Forelimb muscle (tissue), 1 donor: ENCODE measurements around the gene HEY2. TPM values are rescaled to one million over a fixed set of nuclear protein-coding genes. Genes with fewer than 3 reads are reported as not detected.
A peak's percentile ranks its signal among the peaks of the same experiment; 100 is the strongest.
"Not testable (repeated sequence)": the region's sequence is repeated elsewhere in the genome, so short reads cannot be mapped to it uniquely, and the experiment has no call there.

Experiments used
- DNase-seq: peaks from one replicate; pipeline ENCODE4 v3.0.0-alpha.2; 2013; ENCODE audit warnings: low read depth
- polyA plus RNA-seq: library from polyadenylated mRNA; unstranded; fragments of 120-200 nt; gene quantifications from one replicate; pipeline ENCODE4 v1.2.1, GENCODE V29; 2013; ENCODE audit not compliant: insufficient read length

HEY2 gene
- polyA plus RNA-seq, result 11.0 TPM

DNA sequence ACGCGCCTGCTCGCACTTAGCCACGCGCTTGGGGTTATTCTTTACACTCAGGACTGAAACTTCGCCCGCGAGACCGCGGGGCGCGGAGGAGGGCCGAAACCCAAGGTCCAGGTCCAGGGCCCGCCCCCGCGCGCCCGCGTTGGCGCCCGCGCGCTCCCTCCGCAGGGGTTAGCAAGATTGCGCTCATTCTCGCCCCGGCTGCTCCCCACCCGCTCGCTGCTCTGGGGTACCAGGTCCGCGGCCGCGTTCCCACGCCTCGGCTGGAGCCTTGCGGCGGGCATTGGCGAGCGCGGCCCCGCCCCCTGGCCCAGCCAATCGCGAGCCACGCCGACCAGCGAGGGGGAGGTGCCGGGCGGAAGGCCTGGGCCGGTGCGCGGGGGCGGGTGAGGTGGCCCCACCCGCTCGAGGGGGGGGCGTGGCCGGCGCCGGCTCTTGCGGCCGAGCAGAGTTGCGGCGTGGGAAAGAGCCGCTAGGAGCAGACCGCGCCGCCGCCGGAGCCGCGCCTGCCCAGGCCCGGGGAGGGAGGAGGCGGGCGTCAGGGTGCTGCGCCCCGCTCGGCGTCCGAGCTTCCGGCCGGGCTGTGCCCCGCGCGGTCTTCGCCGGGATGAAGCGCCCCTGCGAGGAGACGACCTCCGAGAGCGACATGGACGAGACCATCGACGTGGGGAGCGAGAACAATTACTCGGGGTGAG lies at the start of gene HEY2:
TSS of gene HEY2 (plus strand) at position 460 of the 692 bp plus-strand sequence. CDS start at position 605, 145 bp downstream.
- peak; percentile 51 for DNase-seq

DNA sequence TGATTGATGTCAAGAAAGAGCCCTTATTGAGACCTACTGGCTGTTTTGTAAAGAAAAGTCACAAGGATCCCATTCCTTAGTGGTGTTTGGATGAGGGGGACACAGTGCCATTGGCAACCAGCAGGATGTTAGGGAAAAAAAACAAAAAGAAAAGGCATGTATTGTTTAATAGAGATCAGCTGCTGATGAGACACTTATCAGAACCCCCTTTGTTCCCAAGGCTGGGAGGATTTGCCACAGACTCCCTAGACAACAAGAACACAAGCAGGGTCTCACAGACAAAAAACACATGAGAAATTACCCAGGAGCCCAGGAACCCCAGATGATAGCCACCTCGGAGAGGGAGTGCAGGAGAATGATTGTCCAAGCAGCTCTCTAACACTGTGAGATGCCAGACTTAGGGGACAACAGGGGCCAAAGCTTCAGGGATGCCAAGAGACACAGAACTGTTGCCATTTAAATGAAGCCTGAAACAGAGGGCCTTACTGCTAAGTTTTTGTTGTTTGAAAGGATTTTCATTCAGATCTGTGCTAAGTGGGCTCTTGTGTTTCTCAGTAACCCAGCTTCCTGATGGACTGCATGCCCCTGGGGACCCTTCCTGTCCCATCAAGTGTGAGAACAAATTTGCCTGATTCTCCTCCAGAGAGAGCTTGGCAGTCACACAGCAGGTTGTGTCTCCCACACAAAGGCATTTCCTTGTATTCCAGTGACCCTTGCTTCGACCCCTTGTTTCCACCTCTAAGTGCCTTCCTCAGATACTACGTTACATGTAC lies 48.7 kb upstream of the HEY2 start:
- no peak for DNase-seq

DNA sequence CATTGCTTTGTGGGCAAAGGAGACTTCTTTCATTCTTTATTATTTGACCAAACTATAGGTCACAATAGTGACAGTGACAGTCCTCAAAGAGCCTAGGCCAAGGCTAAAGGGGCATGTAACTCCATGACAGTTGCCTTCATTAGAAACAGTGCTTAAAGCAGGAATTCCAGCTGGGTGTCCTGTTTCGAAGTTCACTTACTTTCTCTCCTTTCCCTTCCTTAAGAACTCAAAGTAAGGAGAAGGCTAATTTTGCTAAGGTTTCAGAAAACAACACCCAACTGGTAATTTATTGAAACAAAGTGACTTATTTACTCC lies 48.1 kb upstream of the HEY2 start:
- DNase-seq, result no peak

DNA sequence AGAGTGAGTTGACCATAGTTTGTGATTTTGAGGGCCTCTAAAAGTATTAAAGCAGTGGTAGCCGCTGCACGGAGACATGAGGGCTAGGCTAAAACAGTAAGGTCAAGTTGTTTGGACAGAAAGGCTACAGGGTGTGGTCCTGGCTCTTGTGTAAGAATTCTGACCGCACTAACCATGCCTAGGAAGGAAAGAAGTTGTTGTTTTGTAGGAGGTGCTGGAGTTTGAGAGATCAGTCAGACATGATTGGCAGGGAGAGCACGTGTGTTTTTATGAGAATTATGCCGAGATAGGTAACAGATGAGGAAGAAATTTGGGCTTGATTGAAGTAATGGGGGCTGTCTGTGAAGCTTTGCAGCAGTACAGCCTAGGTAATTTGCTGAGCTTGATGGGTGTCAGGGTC lies 45.5 kb upstream of the HEY2 start:
- DNase-seq, result not testable (repeated sequence)

DNA sequence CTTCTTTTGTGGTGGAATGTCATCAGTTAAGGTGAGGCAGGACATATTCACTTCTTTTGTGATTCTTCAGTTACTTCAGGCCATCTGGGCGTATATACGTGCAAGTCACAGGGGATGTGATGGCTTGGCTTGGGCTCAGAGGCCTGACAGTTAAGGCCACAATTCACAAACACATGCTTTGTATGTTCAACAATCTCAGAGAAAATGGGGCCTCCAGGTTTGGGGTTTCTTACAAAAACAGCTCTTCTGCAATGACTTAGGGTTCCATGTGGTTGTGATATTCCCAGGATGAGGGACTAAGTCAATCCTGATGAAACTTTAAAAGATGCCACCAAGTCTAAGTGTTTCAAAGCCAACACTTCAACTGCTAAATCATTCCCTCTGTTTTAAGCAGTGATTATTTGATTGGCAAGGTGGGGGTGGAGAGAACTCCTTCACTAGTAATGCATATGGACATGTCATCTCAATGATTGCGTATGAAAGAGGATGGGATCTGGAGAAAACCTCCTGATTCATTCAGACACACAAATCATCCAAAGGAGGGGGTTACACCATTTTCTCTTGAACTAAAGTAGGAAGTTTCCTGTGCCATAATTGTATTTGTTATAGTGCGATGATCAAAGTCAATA lies 41.7 kb upstream of the HEY2 start:
- DNase-seq, result no peak

DNA sequence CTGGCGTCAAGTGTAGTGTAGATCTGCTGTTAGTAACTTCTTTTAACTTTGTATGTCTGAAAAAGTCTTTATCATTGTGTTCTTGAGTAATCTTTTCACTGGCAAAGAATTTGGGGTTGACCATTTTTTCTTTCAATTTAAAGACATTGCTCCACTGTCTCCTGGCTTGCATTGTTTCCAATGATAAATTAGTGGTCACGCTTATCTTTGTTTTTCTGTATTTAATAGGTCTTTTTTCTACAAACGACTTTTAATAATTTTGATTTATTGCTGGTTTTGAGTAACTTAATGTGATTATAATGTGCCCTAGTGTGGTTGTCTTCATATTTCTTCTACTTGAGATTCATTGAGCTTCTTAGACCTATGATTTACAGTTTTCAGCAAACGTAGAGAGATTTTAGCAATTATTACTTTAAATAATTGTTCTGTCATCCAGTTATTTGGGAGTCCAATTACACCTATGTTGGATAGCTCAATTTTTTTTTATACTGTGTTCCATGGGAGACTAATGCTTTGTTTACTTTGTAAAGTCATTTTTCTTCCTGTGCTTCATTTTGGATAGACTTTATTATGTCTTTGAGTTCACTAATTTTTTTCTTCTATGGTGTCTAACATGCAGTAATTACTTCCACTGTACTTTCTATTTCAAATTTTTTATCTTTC lies 38.3 kb upstream of the HEY2 start:
- DNase-seq, result no peak

DNA sequence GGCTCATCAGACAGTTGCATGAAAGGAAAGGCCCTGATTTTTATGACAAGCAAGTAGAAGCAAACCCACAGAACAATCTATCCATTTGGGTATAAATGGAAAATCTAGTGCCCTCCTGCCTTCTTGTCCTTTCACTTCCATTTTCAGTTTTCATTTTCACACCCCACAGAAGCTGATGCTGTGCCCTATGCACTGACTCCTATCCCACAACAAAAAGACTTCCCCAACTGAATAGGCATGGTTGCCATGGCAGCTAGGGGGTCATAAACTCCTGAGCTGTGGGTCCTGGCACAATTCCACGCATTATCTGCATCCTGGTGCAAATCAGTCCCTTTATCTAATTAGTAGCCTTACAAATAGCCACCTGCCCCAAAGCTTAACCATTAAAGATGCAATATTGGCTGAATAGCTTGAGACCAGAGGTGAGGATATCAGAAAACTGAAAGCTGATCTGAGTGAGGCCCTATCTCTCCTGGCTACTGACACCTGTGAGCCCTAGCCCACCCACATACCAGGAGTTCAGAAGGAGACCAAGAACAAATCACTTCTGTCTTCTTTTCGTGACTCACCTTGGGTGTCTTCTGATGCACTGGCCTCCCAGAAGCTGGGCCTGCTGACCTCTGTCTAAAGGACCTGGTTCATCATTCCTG lies 34.9 kb upstream of the HEY2 start:
- no peak for DNase-seq

DNA sequence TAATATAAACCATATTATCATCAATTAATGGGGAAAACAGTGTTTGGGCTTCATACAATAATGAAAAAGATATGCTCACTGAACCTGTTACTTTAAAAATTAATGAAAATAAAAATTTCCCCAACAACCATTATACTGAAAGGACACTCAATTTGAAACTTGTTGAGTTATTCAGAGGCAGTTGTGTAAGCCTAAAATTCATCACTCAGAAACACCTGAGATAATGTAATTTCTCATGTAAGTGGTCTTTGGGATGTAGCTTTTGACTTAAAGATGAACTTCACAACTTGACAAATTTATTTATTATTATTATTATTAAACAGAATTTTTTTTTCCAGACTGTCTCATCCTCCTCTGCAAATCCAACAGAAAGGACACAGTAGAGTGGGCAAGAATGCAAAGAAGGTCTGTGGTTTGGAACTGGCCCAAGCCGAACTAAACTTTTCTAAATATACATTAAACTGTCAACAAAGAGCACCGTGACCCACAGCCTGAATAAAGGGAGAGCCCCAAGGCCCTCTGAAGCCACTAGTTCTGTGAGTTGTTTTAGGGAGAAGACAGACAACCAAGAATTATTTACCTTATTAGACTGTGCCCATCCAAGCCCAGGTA lies 32.2 kb upstream of the HEY2 start:
- no peak for DNase-seq

DNA sequence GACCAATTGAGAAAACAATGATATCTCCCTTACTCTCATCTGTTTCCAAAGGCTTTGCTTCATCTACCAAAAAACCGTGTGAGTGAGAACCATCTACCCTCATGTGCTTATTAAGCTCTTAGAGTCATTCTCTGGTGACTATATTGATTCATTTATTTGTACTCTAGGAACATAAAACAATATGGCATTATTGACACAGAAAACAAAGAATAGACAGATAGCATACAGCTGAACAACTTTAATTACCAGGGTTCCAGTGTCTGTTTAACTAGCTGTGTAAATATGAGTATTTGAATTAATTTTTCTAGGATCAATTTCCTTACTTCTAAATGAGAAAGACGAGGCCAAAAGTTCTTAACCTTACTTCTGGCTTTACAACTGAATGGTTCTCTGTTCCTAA lies 31.3 kb upstream of the HEY2 start:
- no peak for DNase-seq

DNA sequence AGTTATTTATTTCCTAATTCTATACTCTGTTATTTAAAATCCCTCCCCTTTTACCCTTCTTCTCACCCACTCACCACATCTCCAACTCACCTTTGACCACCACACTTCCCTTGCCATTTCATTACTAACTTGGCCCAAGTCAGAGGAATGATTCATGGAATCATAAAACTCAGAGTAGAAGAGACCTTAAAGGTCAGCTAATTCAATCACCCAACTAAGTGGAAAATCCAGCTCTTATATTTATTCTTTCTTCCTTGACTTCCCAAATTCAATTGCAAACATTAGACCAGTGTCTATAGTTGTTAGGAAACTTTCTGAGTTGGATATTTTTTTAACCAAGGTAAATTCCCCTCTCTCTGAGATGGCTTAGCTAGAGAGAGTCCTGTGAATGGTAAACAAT lies 26.5 kb upstream of the HEY2 start:
- DNase-seq, result no peak

DNA sequence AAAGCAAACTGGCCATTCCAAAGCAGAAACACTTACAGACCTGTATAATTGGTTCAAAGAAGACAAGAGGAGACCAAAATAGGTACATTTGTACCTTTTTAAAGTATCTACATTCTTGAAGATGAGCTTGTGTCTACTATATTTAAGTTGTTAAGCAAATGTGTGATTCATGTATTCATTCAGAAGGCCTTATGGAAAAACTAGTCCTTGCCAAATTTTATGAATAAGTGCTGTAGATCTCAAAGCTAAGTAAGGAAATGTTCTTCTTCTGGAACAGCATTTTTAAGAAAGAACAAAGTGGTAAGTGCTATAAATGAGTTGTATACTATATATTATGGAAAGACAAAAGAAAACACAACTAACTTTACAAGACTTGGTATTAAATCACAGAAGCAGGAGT lies 22.2 kb upstream of the HEY2 start:
- no peak for DNase-seq

DNA sequence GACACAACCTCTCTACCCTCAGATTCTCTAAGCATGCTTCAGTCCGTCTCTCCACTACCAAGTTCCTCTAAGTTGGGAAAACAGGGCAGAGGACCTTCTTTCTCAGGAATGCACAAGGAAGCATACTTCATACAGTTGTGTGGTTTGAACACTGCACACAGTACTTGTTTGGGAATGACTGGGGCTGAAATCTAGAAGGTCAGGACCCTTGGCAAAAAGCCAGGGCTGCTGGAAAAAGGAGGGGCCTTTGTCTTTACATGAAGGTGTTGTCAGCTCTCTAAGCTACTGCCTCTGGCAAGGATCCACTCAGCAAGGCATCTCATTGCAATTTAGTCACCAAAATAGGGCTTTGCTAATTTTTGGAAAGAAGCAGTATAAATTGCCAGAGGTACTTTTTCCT lies 20.7 kb upstream of the HEY2 start:
- no peak for DNase-seq

DNA sequence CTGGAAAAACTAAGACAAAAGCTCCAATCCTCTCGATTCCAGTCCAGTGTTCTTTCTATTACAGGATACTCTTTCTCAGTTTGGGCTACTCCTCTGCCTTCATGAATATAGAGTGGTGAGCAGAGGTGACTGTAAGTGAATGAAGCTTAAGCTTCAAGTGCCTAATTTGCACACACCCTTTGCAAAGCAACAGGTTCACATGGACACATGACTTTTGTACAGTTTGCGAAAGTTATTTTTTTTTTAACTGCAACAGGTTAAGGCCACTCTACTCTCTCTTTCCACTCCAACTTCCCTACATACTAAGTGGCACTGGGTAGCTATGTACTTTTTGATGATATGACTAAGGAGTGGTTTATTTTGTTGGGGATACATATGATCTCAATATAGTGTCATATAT lies 19.4 kb upstream of the HEY2 start:
- DNase-seq, result no peak

DNA sequence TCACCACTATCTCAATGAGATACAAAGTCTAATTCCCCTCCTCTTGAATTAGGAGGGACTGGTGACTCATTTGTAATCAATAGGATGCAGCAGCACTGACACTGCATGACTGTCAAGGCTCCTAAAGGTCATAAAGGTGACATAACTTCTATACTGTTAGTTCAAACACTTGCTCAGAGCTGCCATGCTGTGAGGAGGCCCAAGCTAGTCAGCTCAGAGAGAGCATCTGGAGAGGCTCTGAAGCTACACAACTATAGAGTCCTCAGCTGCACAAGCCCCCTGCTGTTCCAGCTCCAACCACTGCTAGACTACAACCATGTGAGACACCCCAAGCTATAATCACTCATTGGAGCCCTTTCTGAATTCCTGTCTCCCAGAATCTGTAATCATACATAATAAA lies 17.0 kb upstream of the HEY2 start:
- DNase-seq, result no peak

DNA sequence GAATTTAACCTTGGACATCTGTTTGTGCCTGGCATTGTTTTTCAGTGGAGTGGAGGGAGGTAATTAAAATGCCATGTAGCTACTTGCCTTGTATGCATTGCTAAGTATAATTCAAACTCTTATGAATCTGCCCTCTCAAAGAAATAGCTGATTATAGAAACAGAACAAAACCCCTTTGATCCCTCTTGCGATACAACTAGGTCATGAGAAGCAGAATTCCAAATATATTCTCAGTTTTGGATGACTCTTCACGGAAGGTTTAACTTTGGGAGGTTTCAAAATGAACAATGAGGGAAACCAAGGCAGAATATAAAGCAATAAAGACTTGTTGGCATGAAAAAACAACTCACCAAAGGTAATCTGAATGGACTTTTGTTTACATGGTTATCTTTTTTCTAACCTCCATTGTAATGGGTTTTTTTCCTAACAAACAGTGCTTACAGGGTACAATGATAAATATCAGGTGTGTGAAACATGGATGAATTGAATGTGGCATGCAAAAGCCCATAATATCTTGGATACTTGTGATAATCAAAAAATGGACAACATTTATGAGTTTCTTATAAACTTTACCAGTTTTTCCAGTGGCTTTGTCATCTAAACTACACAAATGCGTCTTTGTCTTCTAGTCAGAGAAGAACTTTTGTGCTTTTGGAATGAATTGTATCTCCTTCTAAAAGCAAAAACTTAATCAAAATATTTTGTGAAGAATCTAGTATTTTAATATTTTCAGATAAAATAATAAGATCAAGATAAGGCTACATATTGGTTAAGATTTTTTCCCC lies 15.7 kb upstream of the HEY2 start:
- DNase-seq, result no peak

DNA sequence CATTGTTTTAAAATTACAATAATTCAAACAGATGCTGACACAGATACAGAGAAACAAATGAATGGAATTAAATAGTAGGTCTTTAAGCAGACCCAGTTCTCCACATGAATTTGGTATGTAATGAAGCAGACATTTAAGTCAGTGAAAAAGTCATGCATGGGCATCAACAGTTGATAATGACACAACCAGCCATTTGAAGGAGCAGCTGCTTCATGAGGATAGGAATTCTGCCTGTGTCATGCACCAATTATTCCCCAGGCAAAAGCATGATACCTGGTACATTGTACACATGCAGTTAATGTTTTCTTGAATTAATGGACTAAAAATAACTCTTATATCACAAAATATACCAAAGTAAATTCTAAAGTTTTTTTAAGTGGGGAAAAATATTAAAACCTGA lies 11.2 kb upstream of the HEY2 start:
- no peak for DNase-seq

DNA sequence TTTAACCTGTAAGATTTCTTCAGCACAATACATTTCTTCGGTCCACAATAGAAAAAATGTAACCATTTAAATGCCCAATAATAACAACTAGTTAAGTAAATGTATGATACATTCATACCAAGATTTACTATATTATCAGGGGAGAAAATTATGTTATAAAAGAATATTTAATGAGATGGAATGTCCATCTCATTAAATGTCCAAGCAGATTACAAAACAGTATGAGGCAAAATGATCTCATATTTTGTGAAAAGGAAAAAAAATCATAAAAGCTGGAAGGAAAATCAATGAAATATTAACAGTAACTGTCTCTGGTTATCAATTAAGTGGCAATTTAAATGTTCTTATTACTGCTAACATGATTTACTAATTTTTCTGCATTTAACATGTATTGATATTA lies 10.1 kb upstream of the HEY2 start:
- no peak for DNase-seq

DNA sequence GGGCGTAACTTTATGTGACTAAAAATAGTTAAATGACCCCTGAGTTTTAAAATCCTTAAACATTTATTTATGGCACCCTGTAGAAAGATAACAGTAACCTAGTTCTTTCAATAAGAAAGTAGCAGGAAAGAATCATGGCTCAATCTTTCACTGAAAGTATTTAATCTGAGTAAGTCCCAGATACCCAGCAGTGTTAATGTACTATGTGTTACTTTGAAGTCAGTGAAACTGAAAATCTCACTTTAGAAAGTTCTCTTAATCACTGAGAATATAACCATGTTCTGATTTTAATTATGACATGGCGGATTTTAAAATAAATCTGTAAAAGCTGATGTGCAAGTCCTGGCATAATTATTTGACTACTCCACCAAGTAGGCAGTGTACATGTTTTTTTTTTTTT lies 8.1 kb upstream of the HEY2 start:
- no peak for DNase-seq

DNA sequence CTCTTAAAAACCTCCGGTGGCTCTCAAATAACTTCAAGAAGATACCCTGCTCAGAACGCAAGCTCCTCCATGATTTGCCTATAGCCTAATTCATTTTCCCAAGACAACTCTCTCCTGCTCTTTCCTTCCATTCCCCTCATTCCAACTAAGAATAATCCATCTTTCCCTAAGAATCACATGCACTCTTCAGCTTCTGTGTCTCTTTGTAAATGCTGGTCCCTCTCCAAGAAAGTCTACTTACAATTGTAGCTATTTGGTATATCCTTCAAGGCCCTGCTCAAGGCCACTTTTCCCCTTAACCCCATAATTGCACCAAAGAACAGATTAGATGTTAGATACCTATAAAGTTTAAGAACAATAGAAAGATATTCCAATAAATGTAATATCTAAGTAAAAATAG lies 7.4 kb upstream of the HEY2 start:
- no peak for DNase-seq

DNA sequence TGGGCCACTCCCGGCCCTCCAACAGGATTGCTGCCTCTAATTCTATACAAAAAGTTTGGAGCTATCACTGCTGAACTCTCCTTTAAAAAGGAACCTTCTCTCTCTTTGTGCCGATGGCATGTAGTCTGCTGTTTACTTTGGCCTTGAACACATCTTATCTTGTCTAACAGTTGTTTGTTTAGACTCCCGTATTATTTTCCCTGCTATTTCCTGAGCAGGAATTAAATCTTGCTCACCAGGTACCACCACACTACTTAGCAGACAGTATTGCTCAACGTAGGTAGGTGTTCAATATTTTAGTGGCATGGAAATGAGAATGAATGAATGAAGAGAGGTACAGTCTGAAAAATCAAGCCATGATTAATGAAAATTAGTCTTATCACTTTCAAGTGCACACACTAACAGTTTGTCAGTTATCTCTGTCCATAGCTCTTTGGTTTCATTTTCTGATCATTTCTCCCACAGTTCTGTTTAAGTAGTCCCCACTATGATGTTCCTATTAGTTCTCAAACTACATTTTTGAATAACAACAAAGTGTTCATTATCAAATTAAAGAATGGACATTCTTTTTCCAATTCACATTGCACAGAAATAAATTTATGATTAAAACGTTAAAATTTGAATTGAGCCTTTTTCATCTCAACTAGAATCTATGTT lies 6.8 kb upstream of the HEY2 start:
- DNase-seq, result no peak
